ENCODE data around the gene TNFRSF12A.

DNA sequence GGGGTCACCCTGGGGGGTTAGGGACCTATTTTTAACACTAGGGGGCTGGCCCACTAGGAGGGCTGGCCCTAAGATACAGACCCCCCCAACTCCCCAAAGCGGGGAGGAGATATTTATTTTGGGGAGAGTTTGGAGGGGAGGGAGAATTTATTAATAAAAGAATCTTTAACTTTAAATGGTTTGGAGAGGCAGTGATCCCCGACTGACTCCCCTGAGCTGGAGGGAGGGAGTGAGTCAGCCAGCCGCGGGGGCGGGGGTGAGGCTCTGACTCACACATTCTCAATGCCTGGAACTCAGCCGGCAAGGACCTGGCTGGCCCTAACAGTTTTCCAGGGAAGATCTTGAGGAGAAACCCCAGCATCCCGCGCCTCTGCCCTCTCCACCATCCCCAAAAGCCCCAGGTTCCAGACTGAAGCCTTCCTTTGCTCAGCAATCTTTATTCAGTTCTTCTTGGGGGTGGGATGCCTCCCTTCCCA, 2.1 kb downstream of the TNFRSF12A start:
- TF ChIP-seq POLR2A (IDR thresholded peaks at IDR 0.05; ENCODE audit: low read length), result no peak
- no peak for TF ChIP-seq GATA1 (IDR thresholded peaks at IDR 0.05; ENCODE audit: low read depth, low read length)
